Measurements from ENCODE around the gene MINDY4. TPM values are rescaled to one million over a fixed set of nuclear protein-coding genes. Genes with fewer than 3 reads are reported as not detected.

Gene MINDY4
- total RNA-seq, 1 experiment from 2014 or later = 3.0 TPM

GRCh38 chr7:30932562-30932961 is 161.3 kb downstream of the MINDY4 start:
- no TSS peak for BruUV-seq (replicated peaks)
- Histone ChIP-seq H3K9me3 (ENCODE audit: low read length) (no peaks in the 10 kb centered on the region), H3K9ac (ENCODE audit: low read length) (no peak overlapping the region), H3K4me3 (ENCODE audit: low read length) (no peak overlapping the region), H3K4me2 (ENCODE audit: low read length) (no peak overlapping the region), H3K27ac (ENCODE audit: low read length) (no peak overlapping the region), H3F3A (ENCODE audit: low read length, unreplicated experiment) (no peaks in the 10 kb centered on the region), H3K9me2 (replicated peaks; ENCODE audit: low read length) (no peaks in the 10 kb centered on the region), H2AFZ (ENCODE audit: low read length) (no peak overlapping the region), H3K79me2 (ENCODE audit: low read length) (no peaks in the 10 kb centered on the region), H3K36me3 (ENCODE audit: low read depth, low read length) (no peaks in the 10 kb centered on the region), H3K4me1 (ENCODE audit: insufficient read depth, low read length) (0 out of 2 replicates have a peak, but pooled peaks cover 3% of the 10 kb centered on the region), H3K27me3 (ENCODE audit: low read length) (no peaks in the 10 kb centered on the region), H4K20me1 (ENCODE audit: low read length) (no peaks in the 10 kb centered on the region)
- TF ChIP-seq CTCF (conservative IDR thresholded peaks at IDR 0.05; ENCODE audit: low read depth, low read length) = no peak
- TF ChIP-seq EZH2 (IDR thresholded peaks at IDR 0.05; ENCODE audit: low read length, unreplicated experiment) = no peak
- TF ChIP-seq EZH2phosphoT487 (IDR thresholded peaks at IDR 0.05; ENCODE audit: borderline replicate concordance, low read length) = no peak
- no peak for ATAC-seq
- no peak for DNase-seq
- CTCF ChIA-PET = no interaction called here
- intact Hi-C loops (cut with micrococcal nuclease) = no loop called here
- POLR2A ChIA-PET (ENCODE audit: unreplicated experiment) = no interaction called here

- DNase-seq (no peak), ATAC-seq (no peak)
- Histone ChIP-seq H3K9ac (ENCODE audit: low read length) (no peak overlapping the region), H3F3A (ENCODE audit: low read length, unreplicated experiment) (no peaks in the 10 kb centered on the region), H2AFZ (ENCODE audit: low read length) (no peak overlapping the region), H3K27me3 (ENCODE audit: low read length) (no peaks in the 10 kb centered on the region), H3K36me3 (ENCODE audit: low read depth, low read length) (no peaks in the 10 kb centered on the region), H3K9me2 (replicated peaks; ENCODE audit: low read length) (no peaks in the 10 kb centered on the region), H3K27ac (ENCODE audit: low read length) (no peak overlapping the region), H3K9me3 (ENCODE audit: low read length) (no peaks in the 10 kb centered on the region), H3K4me2 (ENCODE audit: low read length) (no peak overlapping the region), H4K20me1 (ENCODE audit: low read length) (no peaks in the 10 kb centered on the region), H3K79me2 (ENCODE audit: low read length) (no peaks in the 10 kb centered on the region), H3K4me3 (ENCODE audit: low read length) (no peak overlapping the region), H3K4me1 (ENCODE audit: insufficient read depth, low read length) (0 out of 2 replicates have a peak, but pooled peaks cover 5% of the 10 kb centered on the region)
- CTCF ChIA-PET = no interaction called here
- POLR2A ChIA-PET (ENCODE audit: unreplicated experiment) = no interaction called here
- BruUV-seq (replicated peaks) = no TSS peak
- intact Hi-C loops (cut with micrococcal nuclease) = no loop called here
- TF ChIP-seq EZH2 (IDR thresholded peaks at IDR 0.05; ENCODE audit: low read length, unreplicated experiment) (no peak), EZH2phosphoT487 (IDR thresholded peaks at IDR 0.05; ENCODE audit: borderline replicate concordance, low read length) (no peak), CTCF (conservative IDR thresholded peaks at IDR 0.05; ENCODE audit: low read depth, low read length) (no peak)
Measured at GRCh38 chr7:30933124-30933974, 162.1 kb downstream of the MINDY4 start.

- CTCF ChIA-PET = no interaction called here
- intact Hi-C loops (cut with micrococcal nuclease) = no loop called here
Measured at GRCh38 chr7:30934225-30934624, 163.0 kb downstream of the MINDY4 start.

More at GRCh38 chr7:30934225-30934624, 163.0 kb downstream of the MINDY4 start:
- Histone ChIP-seq H3K4me1 (ENCODE audit: insufficient read depth, low read length) (0 out of 2 replicates have a peak, but pooled peaks cover 5% of the 10 kb centered on the region), H3K36me3 (ENCODE audit: low read depth, low read length) (no peaks in the 10 kb centered on the region), H3K4me3 (ENCODE audit: low read length) (no peak overlapping the region), H3K27me3 (ENCODE audit: low read length) (no peaks in the 10 kb centered on the region), H3K9me2 (replicated peaks; ENCODE audit: low read length) (no peaks in the 10 kb centered on the region), H3K4me2 (ENCODE audit: low read length) (no peak overlapping the region), H4K20me1 (ENCODE audit: low read length) (no peaks in the 10 kb centered on the region), H3F3A (ENCODE audit: low read length, unreplicated experiment) (no peaks in the 10 kb centered on the region), H3K27ac (ENCODE audit: low read length) (no peak overlapping the region), H3K79me2 (ENCODE audit: low read length) (no peaks in the 10 kb centered on the region), H2AFZ (ENCODE audit: low read length) (no peak overlapping the region), H3K9me3 (ENCODE audit: low read length) (no peaks in the 10 kb centered on the region), H3K9ac (ENCODE audit: low read length) (no peak overlapping the region)
- DNase-seq = no peak
- ATAC-seq = no peak
- TF ChIP-seq EZH2 (IDR thresholded peaks at IDR 0.05; ENCODE audit: low read length, unreplicated experiment) = no peak
- TF ChIP-seq EZH2phosphoT487 (IDR thresholded peaks at IDR 0.05; ENCODE audit: borderline replicate concordance, low read length) = no peak
- TF ChIP-seq CTCF (conservative IDR thresholded peaks at IDR 0.05; ENCODE audit: low read depth, low read length) = no peak
- BruUV-seq (replicated peaks) = no TSS peak
- POLR2A ChIA-PET (ENCODE audit: unreplicated experiment) = no interaction called here

Measured in PC-3 (cell line).